Skeletal muscle tissue (tissue), 2 donors: ENCODE measurements around the gene TMEM165. TPM values are rescaled to one million over a fixed set of nuclear protein-coding genes. Genes with fewer than 3 reads are reported as not detected.

Source experiments
- small RNA-seq: library from RNA; depleted of rRNA; stranded (forward); fragments of <200 nt; gene quantifications from one replicate; pipeline ENCODE3, GENCODE V24; 2014
- total RNA-seq: library from RNA; depleted of rRNA; stranded (reverse); fragments of >200 nt; gene quantifications from one replicate; pipeline ENCODE4 v1.2.3, GENCODE V29; 2014

TMEM165 gene
- total RNA-seq, 1 donor from 2014 or later = 88.7 TPM

Small RNAs within 50 kb of the gene (small RNA-seq; reads per million reads assigned to genes)
- gene RF00019 = not detected

Other genes with a start within 250 kb of the TMEM165 start
- gene SRD5A3, start 49.7 kb upstream of the TMEM165 start, total RNA-seq = 4.2 TPM
- 13.6 TPM for gene CLOCK, start 151.0 kb downstream of the TMEM165 start, total RNA-seq
- not detected for gene PDCL2, start 196.3 kb downstream of the TMEM165 start, total RNA-seq
- gene NMU, start 240.3 kb downstream of the TMEM165 start, total RNA-seq = not detected